Neural cell (in vitro differentiated cells): ENCODE results near the gene EEF1AKMT3.
A peak's percentile ranks its signal among the peaks of the same experiment; 100 is the strongest.

Source experiments
- CTCF ChIP-seq: fragments of 450-650 bp; IDR thresholded peaks from 2 replicates; pipeline ENCODE4 v1.5.1; 2014; ENCODE audit warnings: antibody characterized with exemption, mild to moderate bottlenecking, moderate library complexity; ENCODE audit not compliant: poor library complexity, severe bottlenecking
- EP300 ChIP-seq: fragments of 450-650 bp; conservative IDR thresholded peaks from 2 replicates; pipeline ENCODE4 v1.6.1; 2014; ENCODE audit warnings: antibody characterized with exemption, mild to moderate bottlenecking, moderate library complexity; ENCODE audit not compliant: poor library complexity, severe bottlenecking
- EZH2 ChIP-seq: fragments of 200-600, 300-800 bp; shearing (Covaris generic), sonication (generic); IDR thresholded peaks from 2 replicates; pipeline ENCODE4 v1.6.1; 2014; ENCODE audit warnings: antibody characterized with exemption, low read length, borderline replicate concordance, mild to moderate bottlenecking; ENCODE audit not compliant: insufficient read depth, poor library complexity, severe bottlenecking
- MXI1 ChIP-seq: fragments of 450-650 bp; conservative IDR thresholded peaks from 2 replicates; pipeline ENCODE4 v1.6.1; 2014; ENCODE audit warnings: antibody characterized with exemption, mild to moderate bottlenecking; ENCODE audit not compliant: poor library complexity, severe bottlenecking
- POLR2AphosphoS5 ChIP-seq: IDR thresholded peaks from 2 replicates; pipeline ENCODE4 v1.6.1; 2012
- RAD21 ChIP-seq: fragments of 450-650 bp; conservative IDR thresholded peaks from 2 replicates; pipeline ENCODE4 v1.6.1; 2014; ENCODE audit warnings: antibody characterized with exemption, mild to moderate bottlenecking, moderate library complexity
- REST ChIP-seq: IDR thresholded peaks from 2 replicates; pipeline ENCODE4 v1.6.1; 2012; ENCODE audit warnings: borderline replicate concordance
- SMC3 ChIP-seq: fragments of 450-650 bp; conservative IDR thresholded peaks from 2 replicates; pipeline ENCODE4 v1.6.1; 2014; ENCODE audit warnings: antibody characterized with exemption, mild to moderate bottlenecking, moderate library complexity; ENCODE audit not compliant: poor library complexity

- TF ChIP-seq REST, result peak; percentile 36
- TF ChIP-seq POLR2AphosphoS5, result no peak
- TF ChIP-seq CTCF, result no peak
- TF ChIP-seq EZH2, result no peak
- no peak for TF ChIP-seq RAD21
- TF ChIP-seq MXI1, result no peak
- no peak for TF ChIP-seq EP300
- no peak for TF ChIP-seq SMC3
Measured at GRCh38 chr12:57744194-57744776, 28.1 kb upstream of the EEF1AKMT3 start.
